ENCODE measurements around the gene NR1I2.

NR1I2 gene

GRCh38 chr3:119826711-119827608 is 45.1 kb downstream of the NR1I2 start:
- no peak for DNase-seq

GRCh38 chr3:119829420-119829819 is 47.5 kb downstream of the NR1I2 start:
- no peak for DNase-seq

- no peak for DNase-seq
Measured at GRCh38 chr3:119831022-119831421, 49.1 kb downstream of the NR1I2 start.

DNA sequence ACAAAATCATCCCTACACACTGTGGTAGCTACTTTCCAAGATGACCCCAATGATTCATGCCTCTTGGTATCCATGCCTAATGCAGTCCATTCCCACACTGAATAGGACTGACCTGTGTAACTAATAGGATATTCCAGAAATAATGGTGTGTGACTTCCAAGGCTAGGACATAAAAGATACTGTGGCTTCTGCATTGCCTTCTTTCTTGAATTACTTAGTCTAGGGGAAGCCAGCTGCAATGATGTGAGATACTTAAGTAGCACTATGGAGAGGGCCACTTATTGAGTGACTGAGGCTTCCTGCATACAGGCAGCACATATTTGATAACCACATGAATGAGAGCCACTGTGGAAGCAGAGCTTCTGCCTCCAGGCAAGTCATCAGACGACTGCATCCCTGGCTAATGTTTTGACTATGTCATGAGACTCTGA is 50.1 kb downstream of the NR1I2 start:
- DNase-seq = no peak

DNA sequence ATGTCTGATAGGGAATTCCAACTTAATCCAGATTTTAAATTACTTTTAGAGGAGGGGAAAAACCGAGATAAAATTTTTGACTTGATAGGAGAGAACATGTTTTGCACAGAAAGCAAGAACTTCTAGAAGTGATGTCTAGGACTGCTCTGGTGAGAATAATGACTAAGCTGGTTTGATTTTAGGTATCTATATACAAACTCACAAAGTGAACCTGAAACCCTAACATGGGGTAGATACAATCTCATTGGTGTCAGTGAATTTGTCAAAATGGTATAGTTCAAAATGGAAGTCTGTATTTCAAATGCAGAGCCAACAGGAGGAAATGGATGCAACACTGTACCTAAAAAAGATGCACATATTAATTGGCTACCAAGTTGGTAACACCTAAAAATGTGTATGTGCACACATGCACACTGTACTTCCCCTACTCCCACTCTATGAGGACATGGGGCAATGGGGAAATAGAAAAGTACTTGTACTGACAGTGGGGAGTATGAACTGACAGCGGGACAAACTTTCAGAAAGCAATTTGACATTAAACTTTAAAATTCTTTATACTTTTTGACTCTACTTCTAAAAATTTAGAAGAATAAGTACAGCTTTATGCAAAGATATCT is 53.0 kb downstream of the NR1I2 start:
- no peak for DNase-seq

DNA sequence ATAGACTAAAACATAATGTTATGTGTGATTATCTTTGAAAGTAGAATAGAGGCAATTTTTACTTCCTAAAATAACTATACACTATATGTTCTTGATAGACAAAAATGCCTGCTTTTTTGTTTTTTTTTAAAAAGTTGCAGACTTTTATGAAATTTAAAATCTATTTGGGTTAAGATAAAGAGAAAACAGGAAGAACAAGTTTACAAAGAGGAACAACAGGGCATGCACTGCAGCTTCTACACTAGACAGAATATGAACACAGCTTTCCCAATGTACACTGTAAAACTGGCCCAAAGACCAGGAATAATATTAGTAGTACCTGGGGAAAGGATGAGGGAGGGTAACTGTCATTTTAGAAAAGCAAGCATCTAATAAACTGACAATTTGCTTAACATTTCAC is 53.7 kb downstream of the NR1I2 start:
- DNase-seq = no peak

DNA sequence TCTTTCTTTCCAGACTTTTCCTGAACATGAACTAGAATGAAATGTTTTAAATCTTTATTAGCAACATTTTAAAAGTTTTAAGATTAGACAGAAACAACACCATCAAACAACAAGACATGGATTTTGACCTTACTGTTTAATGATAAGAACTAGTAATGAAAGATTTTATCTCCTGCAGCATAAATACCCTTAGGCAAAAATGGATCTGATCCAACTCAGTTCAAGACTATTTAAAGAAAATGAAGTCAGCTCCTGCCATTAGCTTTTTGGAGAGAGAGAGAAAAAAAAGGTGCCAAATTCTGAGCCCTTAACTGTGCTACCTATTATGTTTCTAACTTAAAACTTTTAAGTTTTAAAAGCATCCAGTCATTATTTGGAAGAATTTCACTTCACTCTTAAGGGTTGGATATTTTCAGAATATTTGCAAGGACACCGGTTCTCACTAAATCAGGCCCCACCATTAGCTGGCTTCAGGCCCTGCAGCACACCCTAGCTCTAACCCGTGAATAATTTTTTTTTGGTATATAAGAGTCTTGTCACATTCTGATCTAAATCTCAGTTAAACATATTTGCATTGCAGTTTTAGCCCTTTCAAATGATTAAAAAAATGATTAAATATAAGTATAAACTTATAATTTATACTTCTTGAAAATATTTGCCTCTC is 60.0 kb downstream of the NR1I2 start:
- DNase-seq = no peak

GRCh38 chr3:119849126-119849525 is 67.2 kb downstream of the NR1I2 start:
- DNase-seq = no peak

- DNase-seq = no peak
Measured at GRCh38 chr3:119856695-119857094, 74.8 kb downstream of the NR1I2 start.

GRCh38 chr3:119858957-119859356 is 77.1 kb downstream of the NR1I2 start:
- no peak for DNase-seq

DNA sequence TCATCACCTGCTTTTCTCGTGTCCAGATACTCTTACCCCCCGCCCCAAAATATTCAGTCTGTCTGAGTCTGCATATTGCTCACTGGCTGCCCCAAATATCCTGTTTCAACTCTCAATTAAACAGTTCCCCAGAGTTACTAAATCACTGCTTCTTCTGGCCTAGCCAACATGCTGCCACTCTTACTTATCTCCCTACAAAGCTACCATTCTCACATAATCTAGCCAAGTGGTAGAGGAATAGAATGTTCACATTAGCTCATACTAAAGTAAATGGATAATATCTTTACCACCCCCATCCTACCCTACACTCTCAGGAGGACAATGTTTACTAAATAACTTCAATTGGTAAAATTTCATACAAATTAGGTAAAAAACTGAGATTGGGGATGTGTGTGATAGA is 77.8 kb downstream of the NR1I2 start:
- DNase-seq = no peak

GRCh38 chr3:119861681-119862080 is 79.8 kb downstream of the NR1I2 start:
- DNase-seq = no peak

- DNase-seq = no peak
Measured at GRCh38 chr3:119862616-119863015, 80.7 kb downstream of the NR1I2 start.

DNA sequence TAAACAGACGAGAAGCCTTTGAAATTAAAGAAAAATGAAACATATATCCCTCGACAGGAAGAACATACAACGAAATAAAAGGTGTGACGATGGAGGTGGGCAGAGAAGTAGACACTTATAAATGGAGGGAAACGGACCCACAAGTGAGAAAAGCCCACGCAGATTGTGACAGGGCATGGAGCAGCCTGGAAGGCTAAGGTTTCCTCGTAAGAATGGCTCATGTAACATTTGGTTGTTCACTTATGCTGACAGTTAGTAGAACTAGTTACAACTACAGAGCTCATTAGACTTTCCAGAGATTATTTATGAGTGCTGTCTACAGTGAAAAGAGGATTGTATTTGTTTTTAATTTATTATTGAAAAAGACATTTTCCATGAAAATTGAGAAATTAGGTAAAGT is 82.6 kb downstream of the NR1I2 start:
- DNase-seq = no peak

Data from NCI-H1436 treated with DMSO at 0.1 percent for 48 hours (cell line).